A673 (cell line): ENCODE measurements around the gene ATP2B3. TPM values are rescaled to one million over a fixed set of nuclear protein-coding genes. Genes with fewer than 3 reads are reported as not detected.

Experiments used
- BruUV-seq: library from RNA; stranded (reverse); fragments of 400-500 nt; replicated peaks from 2 replicates; lab custom pipeline; 2021; lab: Mats Ljungman, UMichigan
- CTCF ChIA-PET: fragments of 300-600 bp; sonication (Branson Sonifier 250); formaldehyde crosslinking; loops from one replicate; lab custom pipeline; 2022; ENCODE audit warnings: antibody characterized with exemption; lab: Charles Lee
- POLR2A ChIA-PET: fragments of 300-600 bp; sonication (Branson Sonifier 250); formaldehyde crosslinking; loops from one replicate; lab custom pipeline; 2022; ENCODE audit warnings: antibody characterized with exemption; ENCODE audit not compliant: low non-redundant PET; lab: Charles Lee
- DNase-seq: peaks from one replicate; pipeline ENCODE4 v3.0.0-alpha.2; 2015; ENCODE audit warnings: low spot score
- H3K27ac ChIP-seq: fragments of 200-600 bp; sonication (generic); 2 replicates; pipeline ENCODE4 v1.5.1; 2016; ENCODE audit warnings: mixed run types, low read depth, mild to moderate bottlenecking, mixed read lengths, antibody characterized with exemption, low read length; ENCODE audit not compliant: poor library complexity, severe bottlenecking
- H3K27me3 ChIP-seq: fragments of 200-600 bp; sonication (generic); replicated peaks from 2 replicates; pipeline ENCODE4 v1.6.1; 2017; ENCODE audit warnings: mixed run types, low read depth, mild to moderate bottlenecking, mixed read lengths, antibody characterized with exemption, low read length; ENCODE audit not compliant: insufficient read depth, poor library complexity
- H3K36me3 ChIP-seq: fragments of 200-600 bp; sonication (generic); 2 replicates; pipeline ENCODE4 v1.6.1; 2016; ENCODE audit warnings: mixed run types, mild to moderate bottlenecking, mixed read lengths, antibody characterized with exemption, low read length; ENCODE audit not compliant: insufficient read depth, poor library complexity, severe bottlenecking
- H3K4me1 ChIP-seq: fragments of 200-600 bp; sonication (generic); 2 replicates; pipeline ENCODE4 v1.6.1; 2017; ENCODE audit warnings: mixed run types, mild to moderate bottlenecking, mixed read lengths, antibody characterized with exemption, low read length; ENCODE audit not compliant: insufficient read depth, poor library complexity, severe bottlenecking
- H3K4me3 ChIP-seq: fragments of 200-600 bp; sonication (generic); 2 replicates; pipeline ENCODE4 v1.5.1; 2016; ENCODE audit warnings: low read depth, mixed run types, mild to moderate bottlenecking, mixed read lengths, low read length; ENCODE audit not compliant: poor library complexity, severe bottlenecking
- H3K9me3 ChIP-seq: fragments of 200-600 bp; sonication (generic); 2 replicates; pipeline ENCODE4 v1.6.1; 2016; ENCODE audit warnings: mixed run types, low read depth, mild to moderate bottlenecking, mixed read lengths, antibody characterized with exemption, low read length; ENCODE audit not compliant: poor library complexity, severe bottlenecking
- CTCF ChIP-seq: fragments of 300-800, 200-600 bp; sonication (generic); conservative IDR thresholded peaks from 2 replicates; pipeline ENCODE4 v1.5.1; 2017; ENCODE audit warnings: low read depth, mild to moderate bottlenecking, antibody characterized with exemption, low read length, moderate library complexity, mixed read lengths
- EZH2 ChIP-seq: fragments of 200-600 bp; sonication (generic); IDR thresholded peaks from 2 replicates; pipeline ENCODE4 v1.6.1; 2017; ENCODE audit warnings: borderline replicate concordance, low read depth, mild to moderate bottlenecking, mixed read lengths, antibody characterized with exemption, low read length; ENCODE audit not compliant: poor library complexity, severe bottlenecking
- intact Hi-C: fragments of 100-400 bp; cut with micrococcal nuclease; formaldehyde crosslinking; loops from one replicate; pipeline ENCODE4 v1.10.0; 2022; ENCODE audit not compliant: unreplicated experiment
- total RNA-seq: library from RNA; stranded (reverse); gene quantifications from 2 replicates; pipeline ENCODE4 v1.2.3, GENCODE V29; 2021

Gene ATP2B3
- total RNA-seq, 1 experiment from 2014 or later: 0.11 TPM

GRCh38 chrX:153482376-153483015, 34.9 kb upstream of the ATP2B3 start:
- no peaks in the 10 kb centered on the region for H3K27me3 ChIP-seq
- no peaks in the 10 kb centered on the region for H3K36me3 ChIP-seq
- DNase-seq: no peak
- peaks cover 8% of the 10 kb centered on the region for H3K4me1 ChIP-seq
- H3K9me3 ChIP-seq: no peaks in the 10 kb centered on the region
- no peak overlapping the region for H3K27ac ChIP-seq
- CTCF ChIA-PET: no interaction called here
- BruUV-seq: no TSS peak
- intact Hi-C loops: no loop called here
- TF ChIP-seq EZH2 (no peak), CTCF (no peak)
- no peak overlapping the region for H3K4me3 ChIP-seq
- POLR2A ChIA-PET: no interaction called here

GRCh38 chrX:153485396-153486080, 31.9 kb upstream of the ATP2B3 start:
- Histone ChIP-seq H3K36me3 (no peaks in the 10 kb centered on the region), H3K27ac (no peak overlapping the region), H3K4me3 (no peak overlapping the region), H3K9me3 (no peaks in the 10 kb centered on the region), H3K27me3 (no peaks in the 10 kb centered on the region), H3K4me1 (no peaks in the 10 kb centered on the region)
- TF ChIP-seq CTCF (no peak), EZH2 (no peak)
- BruUV-seq: no TSS peak
- no peak for DNase-seq
- CTCF ChIA-PET: no interaction called here
- POLR2A ChIA-PET: no interaction called here
- intact Hi-C loops: no loop called here

- CTCF ChIA-PET: no interaction called here
- BruUV-seq: no TSS peak
- intact Hi-C loops: no loop called here
- Histone ChIP-seq H3K36me3 (no peaks in the 10 kb centered on the region), H3K4me1 (peaks cover 5% of the 10 kb centered on the region), H3K27me3 (no peaks in the 10 kb centered on the region), H3K27ac (no peak overlapping the region), H3K4me3 (no peak overlapping the region), H3K9me3 (no peaks in the 10 kb centered on the region)
- POLR2A ChIA-PET: no interaction called here
- DNase-seq: no peak
- no peak for TF ChIP-seq CTCF
- TF ChIP-seq EZH2: no peak
These were observed 31.3 kb upstream of the ATP2B3 start for GRCh38 chrX:153486171-153486570.
